Measurements from ENCODE around the gene ARMC2. TPM values are rescaled to one million over a fixed set of nuclear protein-coding genes. Genes with fewer than 3 reads are reported as not detected.

ARMC2 gene
- total and polyA plus RNA-seq, 2 donors (not counting 3 experiments of a cell fraction or from before 2014, with no cell fraction given) = 1.7 to 3.7 TPM

DNA sequence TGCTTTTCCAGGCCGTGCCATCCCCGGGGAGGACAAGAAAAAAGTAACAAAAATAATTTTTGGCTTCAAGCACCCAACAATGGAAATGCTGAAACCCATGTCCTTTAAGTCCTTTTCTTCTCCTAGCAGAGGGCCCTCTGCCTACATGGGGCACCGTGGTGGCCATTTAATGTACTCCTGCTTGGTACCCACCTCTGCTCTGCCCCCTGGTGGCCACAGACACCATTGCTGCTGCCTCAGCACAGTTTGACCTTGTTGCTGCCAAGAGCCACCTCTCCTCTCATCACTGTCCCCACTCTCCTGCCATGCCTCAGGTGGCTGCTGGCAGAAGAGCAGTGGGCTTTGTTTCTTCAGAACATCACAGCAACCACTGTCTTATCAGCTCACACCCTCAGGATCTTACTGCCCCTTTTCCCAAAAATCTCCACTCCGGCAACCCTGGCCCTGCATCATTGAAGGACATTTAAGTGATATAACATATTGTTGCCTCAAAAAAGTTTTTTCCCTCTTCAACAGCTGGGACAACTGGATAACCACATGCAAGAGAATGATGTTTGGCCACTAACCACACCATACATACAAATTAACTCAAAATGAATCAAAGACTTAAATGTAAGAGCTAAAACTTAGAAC is 12.9 kb upstream of the ARMC2 start:
- CTCF ChIA-PET = interaction anchor here (0.7 to 5.1 kb wide), 18 partner anchors 13 to 303 kb away, joined by 3 to 63 read pairs (median 4); partner anchors contain the start of gene ARMC2

DNA sequence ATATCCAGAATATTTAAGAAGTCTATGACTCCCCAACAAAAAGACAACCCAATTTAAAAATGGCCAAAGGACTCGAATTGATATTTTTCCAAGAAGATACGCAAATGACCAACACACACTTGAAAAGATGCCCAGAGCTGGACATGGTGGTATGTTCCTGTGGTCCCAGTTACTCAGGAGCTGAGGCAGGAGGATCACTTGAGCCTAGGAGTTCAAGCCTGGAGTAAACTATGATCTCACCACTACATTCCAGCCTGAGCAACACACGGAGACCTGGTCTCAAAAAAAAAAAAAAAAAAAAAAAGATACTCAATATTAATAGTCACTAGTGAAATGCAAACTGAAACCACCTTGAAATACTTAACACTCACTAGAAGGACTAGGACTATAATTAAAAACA is 12.2 kb upstream of the ARMC2 start:
- dilution Hi-C loops (cut with MboI; ENCODE audit: extremely low pct_ligation_motif_present, low sequenced_read_pairs) = no loop called here
- Histone ChIP-seq H3K4me3 (replicated peaks in 1 of 3; ENCODE audit: insufficient read depth in 1 of 3, low read depth in 1 of 3, low read length in 3 of 3) (no peak overlapping the region), H3K27ac (ENCODE audit: insufficient read depth, low read depth, low read length) (no peak overlapping the region), H2AFZ (ENCODE audit: low read depth, low read length) (no peak overlapping the region), H3K4me2 (ENCODE audit: insufficient read depth, low read length) (no peak overlapping the region), H3K4me1 (ENCODE audit: control insufficient read depth, extremely low read depth, insufficient read depth, low read length) (no peaks in the 10 kb centered on the region), H3K79me2 (ENCODE audit: control insufficient read depth, insufficient read depth, low read length) (no peaks in the 10 kb centered on the region), H4K20me1 (replicated peaks; ENCODE audit: control insufficient read depth, extremely low read depth, insufficient read depth, low read length) (no peaks in the 10 kb centered on the region), H3K9ac (replicated peaks; ENCODE audit: extremely low read depth, insufficient read depth, low read length) (no peak overlapping the region), H3K27me3 (ENCODE audit: control insufficient read depth in 2 of 2, insufficient read depth in 2 of 2, low read length in 2 of 2) (peaks cover 0 to 11% of the 10 kb centered on the region in 2 experiments), H3K9me1 (replicated peaks; ENCODE audit: control insufficient read depth, extremely low read depth, insufficient read depth, low read length) (no peaks in the 10 kb centered on the region), H3K36me3 (ENCODE audit: control insufficient read depth in 2 of 2, extremely low read depth in 1 of 2, insufficient read depth in 2 of 2, low read length in 2 of 2) (no peaks in the 10 kb centered on the region), H3K9me3 (replicated peaks; ENCODE audit: control insufficient read depth, insufficient read depth, low read length) (no peaks in the 10 kb centered on the region)
- ChIA-PET CTCF (interaction anchor here (0.7 to 5.1 kb wide), 18 partner anchors 12 to 303 kb away, joined by 3 to 63 read pairs (median 4); partner anchors contain the start of gene ARMC2), POLR2A (no interaction called here)
- intact Hi-C loops (cut with micrococcal nuclease) = loop anchor here (5.0 kb wide), 1 partner anchor 151 kb away; no protein-coding TSS in a partner anchor
- no TSS peak for BruUV-seq (replicated peaks)
- no peak for FAIRE-seq
- TF ChIP-seq, protein P1, sequence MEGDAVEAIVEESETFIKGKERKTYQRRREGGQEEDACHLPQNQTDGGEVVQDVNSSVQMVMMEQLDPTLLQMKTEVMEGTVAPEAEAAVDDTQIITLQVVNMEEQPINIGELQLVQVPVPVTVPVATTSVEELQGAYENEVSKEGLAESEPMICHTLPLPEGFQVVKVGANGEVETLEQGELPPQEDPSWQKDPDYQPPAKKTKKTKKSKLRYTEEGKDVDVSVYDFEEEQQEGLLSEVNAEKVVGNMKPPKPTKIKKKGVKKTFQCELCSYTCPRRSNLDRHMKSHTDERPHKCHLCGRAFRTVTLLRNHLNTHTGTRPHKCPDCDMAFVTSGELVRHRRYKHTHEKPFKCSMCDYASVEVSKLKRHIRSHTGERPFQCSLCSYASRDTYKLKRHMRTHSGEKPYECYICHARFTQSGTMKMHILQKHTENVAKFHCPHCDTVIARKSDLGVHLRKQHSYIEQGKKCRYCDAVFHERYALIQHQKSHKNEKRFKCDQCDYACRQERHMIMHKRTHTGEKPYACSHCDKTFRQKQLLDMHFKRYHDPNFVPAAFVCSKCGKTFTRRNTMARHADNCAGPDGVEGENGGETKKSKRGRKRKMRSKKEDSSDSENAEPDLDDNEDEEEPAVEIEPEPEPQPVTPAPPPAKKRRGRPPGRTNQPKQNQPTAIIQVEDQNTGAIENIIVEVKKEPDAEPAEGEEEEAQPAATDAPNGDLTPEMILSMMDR (IDR thresholded peaks at IDR 0.05; ENCODE audit: extremely low read depth in 1 of 2, insufficient read depth in 1 of 2, low read depth in 1 of 2, low read length in 2 of 2) = no peak
- DNase-seq (ENCODE audit: low read depth, low spot score) = no peak

More for the DNA sequence above, 12.9 kb upstream of the ARMC2 start:
- Histone ChIP-seq H3K9me3 (replicated peaks; ENCODE audit: control insufficient read depth, insufficient read depth, low read length) (no peaks in the 10 kb centered on the region), H3K27ac (ENCODE audit: insufficient read depth, low read depth, low read length) (no peak overlapping the region), H2AFZ (ENCODE audit: low read depth, low read length) (no peak overlapping the region), H3K27me3 (ENCODE audit: control insufficient read depth in 2 of 2, insufficient read depth in 2 of 2, low read length in 2 of 2) (peaks cover 0 to 10% of the 10 kb centered on the region in 2 experiments), H3K4me2 (ENCODE audit: insufficient read depth, low read length) (no peak overlapping the region), H4K20me1 (replicated peaks; ENCODE audit: control insufficient read depth, extremely low read depth, insufficient read depth, low read length) (no peaks in the 10 kb centered on the region), H3K9ac (replicated peaks; ENCODE audit: extremely low read depth, insufficient read depth, low read length) (no peak overlapping the region), H3K4me3 (replicated peaks in 1 of 3; ENCODE audit: insufficient read depth in 1 of 3, low read depth in 1 of 3, low read length in 3 of 3) (no peak overlapping the region), H3K79me2 (ENCODE audit: control insufficient read depth, insufficient read depth, low read length) (no peaks in the 10 kb centered on the region), H3K9me1 (replicated peaks; ENCODE audit: control insufficient read depth, extremely low read depth, insufficient read depth, low read length) (no peaks in the 10 kb centered on the region), H3K36me3 (ENCODE audit: control insufficient read depth in 2 of 2, extremely low read depth in 1 of 2, insufficient read depth in 2 of 2, low read length in 2 of 2) (no peaks in the 10 kb centered on the region), H3K4me1 (ENCODE audit: control insufficient read depth, extremely low read depth, insufficient read depth, low read length) (no peaks in the 10 kb centered on the region)
- TF ChIP-seq POLR2A (IDR thresholded peaks at IDR 0.05; ENCODE audit: low read depth, low read length) = no peak
- TF ChIP-seq, protein P1 (IDR thresholded peaks at IDR 0.05; ENCODE audit: extremely low read depth in 1 of 2, insufficient read depth in 1 of 2, low read depth in 1 of 2, low read length in 2 of 2) = peak; percentile 80 to 95
- DNase-seq (ENCODE audit: low read depth, low spot score) (peak; percentile 82), FAIRE-seq (peak; percentile 90)
- BruUV-seq (replicated peaks) = no TSS peak
- POLR2A ChIA-PET = no interaction called here
- dilution Hi-C loops (cut with MboI; ENCODE audit: extremely low pct_ligation_motif_present, low sequenced_read_pairs) (no loop called here), intact Hi-C loops (cut with micrococcal nuclease) (loop anchor here (1.0 to 5.0 kb wide), 7 partner anchors 53 to 293 kb away; no protein-coding TSS in a partner anchor)
